ENCODE results near the gene RAB25. TPM values are rescaled to one million over a fixed set of nuclear protein-coding genes. Genes with fewer than 3 reads are reported as not detected.
"Not testable (repeated sequence)": the region's sequence is repeated elsewhere in the genome, so short reads cannot be mapped to it uniquely, and the experiment has no call there.

Gene RAB25
- polyA plus RNA-seq, 1 donor (not counting 4 experiments of a cell fraction or from before 2014, with no cell fraction given): 93.4 TPM

GRCh38 chr1:156115514-156116374 is 54.8 kb downstream of the RAB25 start:
- Histone ChIP-seq H3K4me1 (ENCODE audit: control insufficient read depth, extremely low read depth, insufficient read depth, low read length) (peaks cover 45% of the 10 kb centered on the region), H4K20me1 (ENCODE audit: control insufficient read depth, extremely low read depth, insufficient read depth, low read length) (peaks cover 31% of the 10 kb centered on the region), H3K27me3 (ENCODE audit: control insufficient read depth, extremely low read depth, insufficient read depth, low read length) (no peaks in the 10 kb centered on the region), H3K27ac (ENCODE audit: control insufficient read depth, insufficient read depth, low read length) (peak overlapping the region; percentile 96), H3K9ac (ENCODE audit: control insufficient read depth, extremely low read depth, insufficient read depth, low read length) (peak overlapping the region; percentile 100), H3K4me3 (ENCODE audit: control insufficient read depth in 2 of 3, extremely low read depth in 1 of 3, insufficient read depth in 2 of 3, low read depth in 1 of 3, low read length in 3 of 3) (peak overlapping the region; percentile 77 to 99 (median 84)), H3K36me3 (ENCODE audit: control insufficient read depth in 2 of 2, extremely low read depth in 1 of 2, insufficient read depth in 2 of 2, low read length in 2 of 2) (peaks cover 2 to 11% of the 10 kb centered on the region in 2 experiments), H3K9me3 (ENCODE audit: control insufficient read depth, low read depth, low read length) (no peaks in the 10 kb centered on the region), H3K79me2 (ENCODE audit: control insufficient read depth, insufficient read depth, low read length) (peaks cover 60% of the 10 kb centered on the region), H3K4me2 (ENCODE audit: control insufficient read depth, extremely low read depth, insufficient read depth, low read depth, low read length) (peak overlapping the region; percentile 66), H3K9me1 (ENCODE audit: control insufficient read depth, extremely low read depth, insufficient read depth, low read length) (peaks cover 3% of the 10 kb centered on the region), H2AFZ (ENCODE audit: control insufficient read depth, low read length) (no peak overlapping the region)
- dilution Hi-C loops (cut with MboI; ENCODE audit: extremely low pct_ligation_motif_present, low sequenced_read_pairs): no loop called here
- DNase-seq (ENCODE audit: low read depth, low spot score) (no peak), FAIRE-seq (no peak)
- no peak for TF ChIP-seq CTCF (optimal IDR thresholded peaks at IDR 0.05 in 1 of 3, IDR thresholded peaks at IDR 0.05 in 1 of 3, conservative IDR thresholded peaks at IDR 0.05 in 1 of 3; ENCODE audit: extremely low read depth in 1 of 3, insufficient read depth in 2 of 3, low read length in 3 of 3)
- TF ChIP-seq EZH2 (IDR thresholded peaks at IDR 0.05; ENCODE audit: low read length): no peak

- peaks cover 55% of the 10 kb centered on the region for H3K4me1 ChIP-seq (ENCODE audit: control insufficient read depth, extremely low read depth, insufficient read depth, low read length)
- H3K9me1 ChIP-seq (ENCODE audit: control insufficient read depth, extremely low read depth, insufficient read depth, low read length); FAIRE-seq; dilution Hi-C loops (cut with MboI; ENCODE audit: extremely low pct_ligation_motif_present, low sequenced_read_pairs); H3K9me3 ChIP-seq (ENCODE audit: control insufficient read depth, low read depth, low read length); H2AFZ ChIP-seq (ENCODE audit: control insufficient read depth, low read length); DNase-seq (ENCODE audit: low read depth, low spot score); H3K27me3 ChIP-seq (ENCODE audit: control insufficient read depth, extremely low read depth, insufficient read depth, low read length): not testable (repeated sequence)
- H3K4me2 ChIP-seq (ENCODE audit: control insufficient read depth, extremely low read depth, insufficient read depth, low read depth, low read length): peak overlapping the region; percentile 66
- peaks cover 31% of the 10 kb centered on the region for H4K20me1 ChIP-seq (ENCODE audit: control insufficient read depth, extremely low read depth, insufficient read depth, low read length)
- H3K27ac ChIP-seq (ENCODE audit: control insufficient read depth, insufficient read depth, low read length): peak overlapping the region; percentile 96
- peaks cover 70% of the 10 kb centered on the region for H3K79me2 ChIP-seq (ENCODE audit: control insufficient read depth, insufficient read depth, low read length)
- H3K36me3 ChIP-seq (ENCODE audit: control insufficient read depth in 2 of 2, extremely low read depth in 1 of 2, insufficient read depth in 2 of 2, low read length in 2 of 2): peaks cover 2 to 15% of the 10 kb centered on the region in 2 experiments
- peak overlapping the region; percentile 77 to 99 (median 84) for H3K4me3 ChIP-seq (ENCODE audit: control insufficient read depth in 2 of 3, extremely low read depth in 1 of 3, insufficient read depth in 2 of 3, low read depth in 1 of 3, low read length in 3 of 3)
- H3K9ac ChIP-seq (ENCODE audit: control insufficient read depth, extremely low read depth, insufficient read depth, low read length): peak overlapping the region; percentile 100
Observed at GRCh38 chr1:156116731-156117130, 55.8 kb downstream of the RAB25 start.

All from keratinocyte (primary cell).